Adrenal gland (tissue), 12 donors: ENCODE measurements around the gene TGFBR1. TPM values are rescaled to one million over a fixed set of nuclear protein-coding genes. Genes with fewer than 3 reads are reported as not detected.

ENCODE experiments used
- DNase-seq, 7 donors: peaks; one replicate each; pipeline ENCODE4 v3.0.0-alpha.2; 2019 to 2020
- H3K27ac ChIP-seq, 5 donors: fragments of 200-600 bp; sonication (generic) in 4 of 5; 1 replicate in 3 of 5; 2 replicates in 2 of 5; pipeline versions ENCODE4 v1.5.1 to v1.8.0; 2016 to 2020; ENCODE audit warnings: mild to moderate bottlenecking in 1 of 5
- H3K27me3 ChIP-seq: fragments of 200-600 bp; 2 replicates; pipeline ENCODE4 v1.8.0; 2021
- H3K36me3 ChIP-seq, 2 donors: fragments of 200-600 bp; replicated peaks in 1 of 2; 1 replicate in 1 of 2; 2 replicates in 1 of 2; pipeline versions ENCODE4 v1.5.1 to v1.8.0; 2018 to 2022
- H3K4me1 ChIP-seq, 2 donors: fragments of 200-600 bp; replicated peaks in 1 of 2; 1 replicate in 1 of 2; 2 replicates in 1 of 2; pipeline versions ENCODE4 v1.5.1 to v1.8.0; 2018 to 2021
- H3K4me3 ChIP-seq, 4 donors: fragments of 200-600 bp; sonication (generic) in 3 of 4; one replicate each; pipeline ENCODE4 v1.5.1; 2016 to 2018
- H3K9me3 ChIP-seq, 3 donors: fragments of 200-600 bp; sonication (generic) in 1 of 3; replicated peaks in 1 of 3; 1 replicate in 2 of 3; 2 replicates in 1 of 3; pipeline versions ENCODE4 v1.5.1 to v1.8.0; 2016 to 2021
- CTCF ChIP-seq, 6 experiments: fragments of 450-650 bp in 4 of 6; fragments of 200-600 bp in 2 of 6; sonication (generic) in 1 of 6; IDR thresholded peaks; 1 replicate in 5 of 6; 2 replicates in 1 of 6; pipeline versions ENCODE4 v1.5.1 to v1.8.0; 2016 to 2021; ENCODE audit warnings: antibody characterized with exemption in 6 of 6, mild to moderate bottlenecking in 2 of 6, moderate library complexity in 1 of 6
- POLR2A ChIP-seq, 2 donors: fragments of 450-650 bp; IDR thresholded peaks; one replicate each; pipeline ENCODE4 v1.6.1; 2017; ENCODE audit warnings: antibody characterized with exemption in 2 of 2, mild to moderate bottlenecking in 2 of 2, moderate library complexity in 1 of 2
- WGBS, 4 donors: extraction: QIAGEN DNeasy Blood & Tissue Kit in 2 of 4; methylation state at CpG; one replicate each; pipeline versions ENCODE4 v1.1.5 to v1.1.7; 2013 to 2017; 5-methylcytosine and 5-hydroxymethylcytosine counted together
- intact Hi-C, 2 donors: fragments of 100-400 bp; cut with DNase I; formaldehyde crosslinking; loops; one replicate each; pipeline versions ENCODE4 v1.14.1 to v1.15.0; 2022 to 2023
- polyA plus RNA-seq, 3 donors: library from polyadenylated mRNA; stranded (reverse); fragments of 200-250 nt in 2 of 3; fragments of 350-450 nt in 1 of 3; fragmentation: Illumina TruSeq in 1 of 3; extraction: RNeasy Lipid Tissue Mini Kit (QIAGEN cat#74804) in 1 of 3; gene quantifications; one replicate each; pipeline ENCODE4 v1.2.3, GENCODE V29; 2013 to 2014
- total RNA-seq, 9 donors: library from RNA; depleted of rRNA in 4 of 9; stranded (reverse); fragments of >200 nt in 4 of 9; fragments of 120-200 nt in 1 of 9; fragmentation: NEBNext Ultra II Directional in 1 of 9; extraction: Animal tissue kit (Norgen Biotek cat#: 25700) in 1 of 9; gene quantifications; one replicate each; pipeline versions ENCODE4 v1.1.0 to v1.2.4, GENCODE V29; 2013 to 2023
- donor health status: healthy with polysubstance abuse.
- donor health status: Bipolar disorder and iron deficiency.
- donor health status: DM: yes; HTN: yes; CAD: no.
- donor health status: DM: no; HTN: no; CAD: no.
- donor health status: DM: no; HTN: no; CAD: no.
- donor health status: DM: yes; HTN: yes; CAD: no.

The TGFBR1 gene
- total and polyA plus RNA-seq, 12 donors: 5.5 to 38.5 (median 25.4) TPM

- Histone ChIP-seq H3K27ac (peak overlapping the region in 2 of 5 donors; percentile 45 to 82), H3K4me1 (peaks cover 6 to 23% of the 10 kb centered on the region in 2 donors), H3K9me3 (no peaks in the 10 kb centered on the region), H3K27me3 (no peaks in the 10 kb centered on the region), H3K4me3 (no peak overlapping the region), H3K36me3 (no peaks in the 10 kb centered on the region)
- intact Hi-C loops: loop anchor here in 1 of 2 donors (10.0 kb wide), 1 partner anchor 88 kb away; no protein-coding TSS in a partner anchor
- no peak for TF ChIP-seq POLR2A (IDR thresholded peaks at IDR 0.05)
- no peak for TF ChIP-seq CTCF (IDR thresholded peaks at IDR 0.05)
- peak in 1 of 7 donors; percentile 59 for DNase-seq
- WGBS, 4 donors: 84 to 88% (median 85%) methylated on average over 11 of the region's 11 CpGs
Observed at GRCh38 chr9:99103054-99103895, 1.6 kb upstream of the TGFBR1 start.

GRCh38 chr9:99103901-99104458 is 933 bp upstream of the TGFBR1 start:
- Histone ChIP-seq H3K9me3 (no peaks in the 10 kb centered on the region), H3K4me1 (peaks cover 6 to 23% of the 10 kb centered on the region in 2 donors), H3K36me3 (no peaks in the 10 kb centered on the region), H3K27me3 (no peaks in the 10 kb centered on the region), H3K27ac (peak overlapping the region; percentile 26 to 99 (median 74)), H3K4me3 (peak overlapping the region in 2 of 4 donors; percentile 11 to 85)
- peak in 1 of 7 donors; percentile 10 for DNase-seq
- intact Hi-C loops: loop anchor here in 1 of 2 donors (10.0 kb wide), 1 partner anchor 89 kb away; no protein-coding TSS in a partner anchor
- 20 to 27% (median 24%) methylated on average over 14 of the region's 14 CpGs for WGBS, 4 donors
- TF ChIP-seq POLR2A (IDR thresholded peaks at IDR 0.05) (no peak), CTCF (IDR thresholded peaks at IDR 0.05) (no peak)

- peak in 1 of 6 experiments; percentile 23 for TF ChIP-seq CTCF (IDR thresholded peaks at IDR 0.05)
- peak in 1 of 2 donors; percentile 71 for TF ChIP-seq POLR2A (IDR thresholded peaks at IDR 0.05)
- peak overlapping the region; percentile 20 to 99 (median 74) for H3K27ac ChIP-seq
- H3K4me3 ChIP-seq: peak overlapping the region; percentile 28 to 98 (median 65)
- WGBS, 4 donors: 0 to 1% (median 0%) methylated on average over 1 to 118 of the region's 118 CpGs
- DNase-seq: peak; percentile 77 to 84 (median 79)
- no peaks in the 10 kb centered on the region for H3K36me3 ChIP-seq
- H3K9me3 ChIP-seq: no peaks in the 10 kb centered on the region
- H3K4me1 ChIP-seq: peaks cover 6 to 23% of the 10 kb centered on the region in 2 donors
- intact Hi-C loops: loop anchor here in 1 of 2 donors (10.0 kb wide), 1 partner anchor 91 kb away; no protein-coding TSS in a partner anchor
- H3K27me3 ChIP-seq: no peaks in the 10 kb centered on the region
Observed at GRCh38 chr9:99105152-99106043, 485 bp downstream of the TGFBR1 start.
